KMS-11 (cell line): ENCODE results near the gene PACSIN3.
A peak's percentile ranks its signal among the peaks of the same experiment; 100 is the strongest.

Experiments used
- H2AFZ ChIP-seq: fragments of 200-600 bp; sonication (generic); 2 replicates; pipeline ENCODE4 v1.6.1; 2016; ENCODE audit warnings: antibody characterized with exemption, mixed run types, low read depth
- H3K27ac ChIP-seq: fragments of 200-600 bp; sonication (generic); 2 replicates; pipeline ENCODE4 v1.6.1; 2016; ENCODE audit warnings: mild to moderate bottlenecking, mixed run types
- H3K27me3 ChIP-seq: fragments of 200-600 bp; sonication (generic); 2 replicates; pipeline ENCODE4 v1.6.1; 2017; ENCODE audit warnings: mild to moderate bottlenecking, low read depth, mixed run types, moderate library complexity; ENCODE audit not compliant: insufficient read depth
- H3K36me3 ChIP-seq: fragments of 200-600 bp; sonication (generic); 2 replicates; pipeline ENCODE4 v1.6.1; 2017; ENCODE audit warnings: mild to moderate bottlenecking, mixed run types; ENCODE audit not compliant: insufficient read depth
- H3K4me1 ChIP-seq: fragments of 200-600 bp; sonication (generic); 2 replicates; pipeline ENCODE4 v1.6.1; 2016; ENCODE audit warnings: mild to moderate bottlenecking, low read depth, mixed run types; ENCODE audit not compliant: poor library complexity, severe bottlenecking
- H3K4me2 ChIP-seq: fragments of 200-600 bp; sonication (generic); 2 replicates; pipeline ENCODE4 v1.7.0; 2016; ENCODE audit warnings: mild to moderate bottlenecking, mixed run types
- H3K4me3 ChIP-seq: fragments of 200-600 bp; sonication (generic); IDR thresholded peaks from 2 replicates; pipeline ENCODE4 v1.6.1; 2017; ENCODE audit warnings: low read depth, low read length, mixed read lengths; ENCODE audit not compliant: insufficient read depth
- H3K79me2 ChIP-seq: fragments of 200-600 bp; sonication (generic); 2 replicates; pipeline ENCODE4 v1.6.1; 2016; ENCODE audit warnings: low read depth, mixed run types; ENCODE audit not compliant: insufficient read depth
- H3K9ac ChIP-seq: fragments of 200-600 bp; sonication (generic); 2 replicates; pipeline ENCODE4 v1.6.1; 2016; ENCODE audit warnings: mild to moderate bottlenecking, mixed run types
- H4K20me1 ChIP-seq: fragments of 200-600 bp; sonication (generic); 2 replicates; pipeline ENCODE4 v1.6.1; 2016; ENCODE audit warnings: mild to moderate bottlenecking, mixed run types; ENCODE audit not compliant: insufficient read depth
- CTCF ChIP-seq: fragments of 200-600 bp; sonication (generic); conservative IDR thresholded peaks from 2 replicates; pipeline ENCODE4 v1.6.1; 2017; ENCODE audit warnings: low read depth, mild to moderate bottlenecking, antibody characterized with exemption, low read length, moderate library complexity, mixed read lengths

The PACSIN3 gene

GRCh38 chr11:47189100-47189834 lies 3.0 kb upstream of the PACSIN3 start:
- Histone ChIP-seq H3K4me3 (no peak overlapping the region), H3K9ac (no peak overlapping the region), H3K27me3 (peaks cover 28% of the 10 kb centered on the region; the same call in 1 of the 2 replicates), H4K20me1 (no peaks in the 10 kb centered on the region), H3K4me1 (peaks cover 13% of the 10 kb centered on the region), H3K36me3 (no peaks in the 10 kb centered on the region), H3K4me2 (no peak overlapping the region), H3K27ac (no peak overlapping the region), H2AFZ (no peak overlapping the region), H3K79me2 (no peaks in the 10 kb centered on the region)
- no peak for TF ChIP-seq CTCF

GRCh38 chr11:47188259-47188658 lies 2.0 kb upstream of the PACSIN3 start:
- H3K4me2 ChIP-seq: peak overlapping the region; percentile 72; the same call in 1 of the 2 replicates
- H3K27ac ChIP-seq: no peak overlapping the region
- H2AFZ ChIP-seq: no peak overlapping the region
- H3K36me3 ChIP-seq: no peaks in the 10 kb centered on the region
- no peak overlapping the region for H3K9ac ChIP-seq
- peaks cover 13% of the 10 kb centered on the region for H3K4me1 ChIP-seq
- H3K79me2 ChIP-seq: no peaks in the 10 kb centered on the region
- H3K27me3 ChIP-seq: peaks cover 28% of the 10 kb centered on the region; the same call in 1 of the 2 replicates
- no peak overlapping the region for H3K4me3 ChIP-seq
- no peaks in the 10 kb centered on the region for H4K20me1 ChIP-seq
- TF ChIP-seq CTCF: no peak

GRCh38 chr11:47187723-47188122 lies 1.5 kb upstream of the PACSIN3 start:
- H3K36me3 ChIP-seq: no peaks in the 10 kb centered on the region
- peak overlapping the region; percentile 72; the same call in 1 of the 2 replicates for H3K4me2 ChIP-seq
- H3K4me3 ChIP-seq: no peak overlapping the region
- H3K9ac ChIP-seq: no peak overlapping the region
- H3K27me3 ChIP-seq: peaks cover 28% of the 10 kb centered on the region; the same call in 1 of the 2 replicates
- H3K4me1 ChIP-seq: peaks cover 13% of the 10 kb centered on the region
- no peaks in the 10 kb centered on the region for H3K79me2 ChIP-seq
- TF ChIP-seq CTCF: no peak
- no peaks in the 10 kb centered on the region for H4K20me1 ChIP-seq
- H3K27ac ChIP-seq: no peak overlapping the region
- H2AFZ ChIP-seq: peak overlapping the region; percentile 95; the same call in 1 of the 2 replicates

- H3K9ac ChIP-seq: peak overlapping the region; percentile 22; the same call in 1 of the 2 replicates
- H2AFZ ChIP-seq: peak overlapping the region; percentile 95
- H3K27me3 ChIP-seq: peaks cover 28% of the 10 kb centered on the region; the same call in 1 of the 2 replicates
- TF ChIP-seq CTCF: no peak
- no peaks in the 10 kb centered on the region for H3K36me3 ChIP-seq
- no peak overlapping the region for H3K4me3 ChIP-seq
- H3K4me2 ChIP-seq: peak overlapping the region; percentile 72
- no peaks in the 10 kb centered on the region for H3K79me2 ChIP-seq
- no peaks in the 10 kb centered on the region for H4K20me1 ChIP-seq
- peaks cover 13% of the 10 kb centered on the region for H3K4me1 ChIP-seq
- no peak overlapping the region for H3K27ac ChIP-seq
Measured at GRCh38 chr11:47186700-47187695, 764 bp upstream of the PACSIN3 start.
